ENCODE measurements around the gene NF2.

The NF2 gene

DNA sequence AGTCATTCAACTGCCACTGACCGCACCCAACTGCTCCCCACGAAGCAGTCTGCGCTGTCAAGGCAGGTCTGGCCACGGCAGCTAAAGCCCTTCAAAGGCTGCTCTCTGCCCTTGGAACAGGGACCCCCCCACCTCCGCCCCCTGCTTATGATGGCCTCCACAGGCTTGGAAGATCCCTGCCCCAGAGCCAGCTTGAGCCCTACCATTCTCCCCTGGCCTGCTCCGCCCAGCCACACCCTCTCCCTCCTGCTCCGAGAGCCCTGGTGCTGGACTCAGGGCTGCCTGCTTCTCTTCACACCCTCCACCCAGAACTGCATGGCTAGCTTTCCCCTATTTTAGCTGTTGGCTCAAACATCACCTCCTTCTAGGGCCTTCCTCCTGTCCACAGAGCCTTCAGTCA lies 144.4 kb downstream of the NF2 start:
- no peak for DNase-seq (ENCODE audit: low read depth in 1 of 2, low spot score in 1 of 2)
- in situ Hi-C loops (cut with HindIII; ENCODE audit: low pct_unique_long_range_greater_than_20kb, low sequenced_read_pairs), result no loop called here
- TF ChIP-seq JUND (IDR thresholded peaks at IDR 0.05; ENCODE audit: low read depth), result no peak
